Ammon's horn (tissue), 1 donor: ENCODE data around the gene CCBE1.
"Not testable (repeated sequence)": the region's sequence is repeated elsewhere in the genome, so short reads cannot be mapped to it uniquely, and the experiment has no call there.

ENCODE experiments used
- DNase-seq: peaks from one replicate; pipeline ENCODE4 v3.0.0-alpha.2; 2016; ENCODE audit warnings: low spot score

The CCBE1 gene

GRCh38 chr18:59681521-59682004, 15.7 kb downstream of the CCBE1 start:
- no peak for DNase-seq

GRCh38 chr18:59681051-59681450, 16.2 kb downstream of the CCBE1 start:
- DNase-seq, result no peak

GRCh38 chr18:59675346-59675745, 21.9 kb downstream of the CCBE1 start:
- no peak for DNase-seq

- DNase-seq, result no peak
Measured at GRCh38 chr18:59674903-59675270, 22.3 kb downstream of the CCBE1 start.

GRCh38 chr18:59674186-59674902, 22.9 kb downstream of the CCBE1 start:
- DNase-seq, result no peak

GRCh38 chr18:59672235-59672711, 24.9 kb downstream of the CCBE1 start:
- DNase-seq, result peak; percentile 38

- no peak for DNase-seq
Measured at GRCh38 chr18:59671551-59671950, 25.7 kb downstream of the CCBE1 start.

GRCh38 chr18:59669872-59670657, 27.2 kb downstream of the CCBE1 start:
- DNase-seq, result no peak

- DNase-seq, result no peak
Measured at GRCh38 chr18:59667488-59667887, 29.7 kb downstream of the CCBE1 start.

- DNase-seq, result not testable (repeated sequence)
Measured at GRCh38 chr18:59666007-59666402, 31.2 kb downstream of the CCBE1 start.

GRCh38 chr18:59665057-59666006, 31.9 kb downstream of the CCBE1 start:
- no peak for DNase-seq

GRCh38 chr18:59664329-59664728, 32.9 kb downstream of the CCBE1 start:
- DNase-seq, result no peak

- no peak for DNase-seq
Measured at GRCh38 chr18:59663096-59663495, 34.1 kb downstream of the CCBE1 start.

- DNase-seq, result no peak
Measured at GRCh38 chr18:59661891-59662701, 35.1 kb downstream of the CCBE1 start.

- DNase-seq, result no peak
Measured at GRCh38 chr18:59660786-59661743, 36.2 kb downstream of the CCBE1 start.

GRCh38 chr18:59660366-59660765, 36.9 kb downstream of the CCBE1 start:
- no peak for DNase-seq

- DNase-seq, result no peak
Measured at GRCh38 chr18:59659508-59660170, 37.6 kb downstream of the CCBE1 start.

- no peak for DNase-seq
Measured at GRCh38 chr18:59658941-59659340, 38.3 kb downstream of the CCBE1 start.

GRCh38 chr18:59657012-59657411, 40.2 kb downstream of the CCBE1 start:
- DNase-seq, result no peak
